CD4-positive, alpha-beta T cell treated with Interleukin-6 at 100 ng/mL for 8 hours (primary cell): ENCODE results near the gene IPO9.
"Not testable (repeated sequence)": the region's sequence is repeated elsewhere in the genome, so short reads cannot be mapped to it uniquely, and the experiment has no call there.

Source experiments
- DNase-seq: peaks from one replicate; pipeline ENCODE4 v3.0.0-alpha.2; 2020; ENCODE audit warnings: mixed read lengths, low spot score

Gene IPO9

GRCh38 chr1:201889090-201889968 is 60.4 kb downstream of the IPO9 start:
- DNase-seq, result no peak

- no peak for DNase-seq
These were observed 61.3 kb downstream of the IPO9 start for GRCh38 chr1:201890223-201890622.

- DNase-seq, result no peak
These were observed 62.0 kb downstream of the IPO9 start for GRCh38 chr1:201890806-201891450.

- no peak for DNase-seq
These were observed 62.6 kb downstream of the IPO9 start for GRCh38 chr1:201891451-201892045.

- no peak for DNase-seq
These were observed 63.3 kb downstream of the IPO9 start for GRCh38 chr1:201892211-201892610.

- DNase-seq, result no peak
These were observed 64.5 kb downstream of the IPO9 start for GRCh38 chr1:201893431-201893830.

- no peak for DNase-seq
These were observed 65.6 kb downstream of the IPO9 start for GRCh38 chr1:201894343-201895119.

- no peak for DNase-seq
These were observed 66.2 kb downstream of the IPO9 start for GRCh38 chr1:201895120-201895665.

GRCh38 chr1:201895913-201896807 is 67.2 kb downstream of the IPO9 start:
- DNase-seq, result peak; percentile 76

GRCh38 chr1:201896951-201897391 is 68.0 kb downstream of the IPO9 start:
- DNase-seq, result no peak

- no peak for DNase-seq
These were observed 69.4 kb downstream of the IPO9 start for GRCh38 chr1:201898240-201898894.

- no peak for DNase-seq
These were observed 70.0 kb downstream of the IPO9 start for GRCh38 chr1:201898992-201899391.

- no peak for DNase-seq
These were observed 70.9 kb downstream of the IPO9 start for GRCh38 chr1:201899683-201900429.

- DNase-seq, result no peak
These were observed 71.5 kb downstream of the IPO9 start for GRCh38 chr1:201900476-201900875.

- not testable (repeated sequence) for DNase-seq
These were observed 72.1 kb downstream of the IPO9 start for GRCh38 chr1:201901036-201901435.

- no peak for DNase-seq
These were observed 73.2 kb downstream of the IPO9 start for GRCh38 chr1:201902198-201902597.

- DNase-seq, result no peak
These were observed 74.2 kb downstream of the IPO9 start for GRCh38 chr1:201903135-201903534.

GRCh38 chr1:201904579-201904978 is 75.6 kb downstream of the IPO9 start:
- no peak for DNase-seq

GRCh38 chr1:201905234-201905890 is 76.4 kb downstream of the IPO9 start:
- DNase-seq, result no peak
